Measurements from ENCODE around the gene CD247.

CD247 gene

DNA sequence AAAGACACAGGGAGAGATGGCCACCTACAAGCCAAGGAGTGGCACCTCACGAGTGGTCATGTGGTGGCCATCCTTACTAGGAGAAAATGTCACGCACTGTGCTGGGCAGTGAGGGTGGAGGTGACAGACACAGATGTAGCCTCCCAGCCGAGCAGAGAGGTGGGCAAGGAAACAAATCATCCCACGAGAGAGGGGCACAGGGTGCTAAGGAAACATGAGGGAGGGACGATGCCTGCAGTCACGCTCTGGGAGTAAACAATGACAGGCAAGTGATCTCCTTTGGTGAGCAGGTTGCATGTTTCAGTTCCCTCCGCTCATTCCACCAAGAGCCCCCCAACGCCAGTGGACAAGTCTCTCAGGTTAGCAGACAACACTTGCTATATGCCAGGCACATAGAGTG is 65.8 kb downstream of the CD247 start:
- Histone ChIP-seq H3K4me2 (ENCODE audit: low read length) (no peak overlapping the region), H3K27me3 (ENCODE audit: control insufficient read depth, insufficient read depth, low read length) (peaks cover 10% of the 10 kb centered on the region), H3K36me3 (ENCODE audit: insufficient read depth, low read length) (no peaks in the 10 kb centered on the region), H3K4me3 (ENCODE audit: low read length) (no peak overlapping the region), H3K4me1 (ENCODE audit: control insufficient read depth, insufficient read depth, low read length) (peaks cover 4% of the 10 kb centered on the region), H3K9me3 (replicated peaks; ENCODE audit: low read length) (no peaks in the 10 kb centered on the region), H3K9ac (ENCODE audit: low read depth, low read length) (no peak overlapping the region)

DNA sequence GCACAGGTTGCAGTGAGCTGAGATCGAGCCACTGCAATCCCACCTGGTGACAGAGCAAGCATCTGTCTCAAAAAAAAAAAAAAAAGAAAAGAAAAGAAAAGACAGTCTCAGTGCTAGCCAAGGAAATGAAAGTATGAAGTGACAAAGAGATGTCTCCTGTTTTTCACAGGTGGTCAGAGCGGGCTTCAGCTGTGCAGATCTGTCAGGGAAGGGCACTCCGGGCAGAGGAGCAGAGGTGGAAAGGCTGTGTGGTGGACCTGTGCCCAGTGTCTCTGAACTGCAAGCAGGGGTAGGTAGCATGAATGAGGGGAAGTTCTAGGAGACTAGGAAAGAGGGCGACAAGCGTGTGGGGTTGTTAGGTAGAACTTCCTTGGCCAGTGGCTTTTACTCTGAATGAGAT is 67.5 kb downstream of the CD247 start:
- H3K9me3 ChIP-seq (replicated peaks; ENCODE audit: low read length), result no peaks in the 10 kb centered on the region
- no peak overlapping the region for H3K4me2 ChIP-seq (ENCODE audit: low read length)
- H3K9ac ChIP-seq (ENCODE audit: low read depth, low read length), result no peak overlapping the region
- no peak overlapping the region for H3K4me3 ChIP-seq (ENCODE audit: low read length)
- H3K36me3 ChIP-seq (ENCODE audit: insufficient read depth, low read length), result no peaks in the 10 kb centered on the region
- peaks cover 7% of the 10 kb centered on the region for H3K27me3 ChIP-seq (ENCODE audit: control insufficient read depth, insufficient read depth, low read length)
- peaks cover 4% of the 10 kb centered on the region for H3K4me1 ChIP-seq (ENCODE audit: control insufficient read depth, insufficient read depth, low read length)

DNA sequence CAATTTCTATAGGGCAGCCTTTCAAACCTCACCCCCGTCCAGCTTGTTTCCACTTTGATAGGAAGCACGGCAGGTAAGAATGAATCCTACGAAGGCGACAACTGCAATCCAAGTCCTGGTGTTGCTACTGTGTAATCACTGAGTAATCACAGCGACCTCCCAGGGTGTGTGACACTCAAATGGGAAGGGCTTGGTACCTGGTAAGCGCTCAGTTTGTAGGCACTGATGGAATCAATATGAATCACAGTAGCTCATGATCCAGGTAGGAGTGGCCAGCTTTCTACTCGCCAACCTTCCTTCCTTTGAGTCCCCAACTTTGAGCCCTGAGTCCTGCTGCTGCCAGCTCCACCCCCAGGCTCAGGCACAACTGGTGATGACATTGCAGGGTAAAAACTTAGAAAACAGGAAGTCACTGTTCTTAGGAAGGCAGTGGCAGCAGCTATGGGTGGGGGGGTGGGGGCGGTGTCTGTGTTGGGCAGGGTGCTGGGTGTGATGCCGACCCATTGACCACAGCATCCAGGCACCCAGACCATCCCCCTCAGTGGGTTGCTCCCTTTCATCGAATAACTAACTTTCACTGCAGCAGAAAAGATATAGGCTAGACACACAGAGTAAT is 70.7 kb downstream of the CD247 start:
- Histone ChIP-seq H3K4me3 (ENCODE audit: low read length) (no peak overlapping the region), H3K9me3 (replicated peaks; ENCODE audit: low read length) (no peaks in the 10 kb centered on the region), H3K27me3 (ENCODE audit: control insufficient read depth, insufficient read depth, low read length) (peaks cover 18% of the 10 kb centered on the region), H3K36me3 (ENCODE audit: insufficient read depth, low read length) (no peaks in the 10 kb centered on the region), H3K9ac (ENCODE audit: low read depth, low read length) (no peak overlapping the region), H3K4me1 (ENCODE audit: control insufficient read depth, insufficient read depth, low read length) (no peaks in the 10 kb centered on the region), H3K4me2 (ENCODE audit: low read length) (no peak overlapping the region)

DNA sequence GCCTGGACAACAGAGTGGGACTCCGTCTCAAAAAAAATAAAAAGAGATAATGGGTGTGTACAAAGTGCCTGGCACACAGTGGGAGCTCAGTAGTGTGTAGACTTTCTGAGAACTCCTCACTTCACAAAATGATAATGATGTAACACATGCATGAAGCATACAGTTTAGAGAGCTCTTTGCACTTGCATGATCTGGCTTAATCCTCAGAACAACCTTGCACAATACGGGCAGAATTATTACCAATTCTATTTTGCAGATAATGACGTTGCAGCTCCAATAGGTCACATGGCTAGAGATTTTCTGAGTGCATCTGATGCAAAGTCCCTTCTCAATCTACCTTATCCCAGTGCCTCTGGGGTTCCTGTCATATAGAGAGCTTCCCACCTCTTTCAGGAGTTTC is 71.4 kb downstream of the CD247 start:
- Histone ChIP-seq H3K27me3 (ENCODE audit: control insufficient read depth, insufficient read depth, low read length) (peaks cover 15% of the 10 kb centered on the region), H3K4me2 (ENCODE audit: low read length) (no peak overlapping the region), H3K36me3 (ENCODE audit: insufficient read depth, low read length) (no peaks in the 10 kb centered on the region), H3K9ac (ENCODE audit: low read depth, low read length) (no peak overlapping the region), H3K9me3 (replicated peaks; ENCODE audit: low read length) (no peaks in the 10 kb centered on the region), H3K4me3 (ENCODE audit: low read length) (no peak overlapping the region), H3K4me1 (ENCODE audit: control insufficient read depth, insufficient read depth, low read length) (no peaks in the 10 kb centered on the region)

GRCh38 chr1:167443757-167444156 is 74.6 kb downstream of the CD247 start:
- H3K36me3 ChIP-seq (ENCODE audit: insufficient read depth, low read length), result no peaks in the 10 kb centered on the region
- no peaks in the 10 kb centered on the region for H3K9me3 ChIP-seq (replicated peaks; ENCODE audit: low read length)
- no peak overlapping the region for H3K9ac ChIP-seq (ENCODE audit: low read depth, low read length)
- H3K4me3 ChIP-seq (ENCODE audit: low read length), result no peak overlapping the region
- no peak overlapping the region for H3K4me2 ChIP-seq (ENCODE audit: low read length)
- H3K4me1 ChIP-seq (ENCODE audit: control insufficient read depth, insufficient read depth, low read length), result peaks cover 9% of the 10 kb centered on the region
- H3K27me3 ChIP-seq (ENCODE audit: control insufficient read depth, insufficient read depth, low read length), result peaks cover 21% of the 10 kb centered on the region

DNA sequence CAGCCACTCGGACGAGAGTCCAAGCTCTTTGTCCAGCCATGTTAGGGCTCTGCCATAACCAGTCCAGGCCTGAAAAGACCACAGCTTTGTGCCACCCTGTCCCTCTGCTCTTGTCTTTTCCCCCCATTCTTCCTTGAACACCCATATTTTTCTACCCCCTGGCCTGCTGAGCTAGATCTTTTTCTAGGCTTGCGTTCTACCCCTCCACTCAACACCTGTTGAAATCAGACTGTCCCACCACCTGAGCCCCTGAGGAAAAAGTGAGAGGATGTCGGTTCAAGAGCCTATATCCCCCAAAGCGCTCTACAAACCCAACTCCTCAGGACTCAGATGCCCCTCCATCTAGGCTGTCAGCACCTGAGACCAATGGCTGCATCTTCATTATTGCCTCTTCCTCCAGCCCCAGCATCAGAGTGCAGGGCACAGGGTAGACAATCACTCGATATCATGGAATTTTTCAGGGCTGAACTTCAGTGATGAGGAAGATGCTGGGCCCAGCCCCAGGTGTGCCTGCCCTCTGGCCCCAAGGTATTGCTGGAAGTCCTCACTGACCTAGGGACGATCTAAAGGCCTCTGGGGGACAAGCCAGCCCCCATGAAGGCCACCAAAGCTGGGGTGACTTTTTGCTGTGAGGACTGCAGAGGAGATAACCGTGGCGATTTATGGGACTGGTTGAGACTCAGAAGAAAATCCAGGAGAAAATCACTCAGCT is 75.3 kb downstream of the CD247 start:
- Histone ChIP-seq H3K4me3 (ENCODE audit: low read length) (no peak overlapping the region), H3K4me1 (ENCODE audit: control insufficient read depth, insufficient read depth, low read length) (peaks cover 9% of the 10 kb centered on the region), H3K9ac (ENCODE audit: low read depth, low read length) (no peak overlapping the region), H3K27me3 (ENCODE audit: control insufficient read depth, insufficient read depth, low read length) (peaks cover 27% of the 10 kb centered on the region), H3K36me3 (ENCODE audit: insufficient read depth, low read length) (no peaks in the 10 kb centered on the region), H3K9me3 (replicated peaks; ENCODE audit: low read length) (no peaks in the 10 kb centered on the region), H3K4me2 (ENCODE audit: low read length) (no peak overlapping the region)

- H3K27me3 ChIP-seq (ENCODE audit: control insufficient read depth, insufficient read depth, low read length), result peaks cover 28% of the 10 kb centered on the region
- peaks cover 9% of the 10 kb centered on the region for H3K4me1 ChIP-seq (ENCODE audit: control insufficient read depth, insufficient read depth, low read length)
- H3K9ac ChIP-seq (ENCODE audit: low read depth, low read length), result no peak overlapping the region
- no peak overlapping the region for H3K4me2 ChIP-seq (ENCODE audit: low read length)
- H3K36me3 ChIP-seq (ENCODE audit: insufficient read depth, low read length), result no peaks in the 10 kb centered on the region
- H3K4me3 ChIP-seq (ENCODE audit: low read length), result no peak overlapping the region
- no peaks in the 10 kb centered on the region for H3K9me3 ChIP-seq (replicated peaks; ENCODE audit: low read length)
Observed at GRCh38 chr1:167442142-167442848, 76.0 kb downstream of the CD247 start.

GRCh38 chr1:167441222-167441621 is 77.1 kb downstream of the CD247 start:
- Histone ChIP-seq H3K27me3 (ENCODE audit: control insufficient read depth, insufficient read depth, low read length) (peaks cover 28% of the 10 kb centered on the region), H3K4me3 (ENCODE audit: low read length) (no peak overlapping the region), H3K4me2 (ENCODE audit: low read length) (no peak overlapping the region), H3K9ac (ENCODE audit: low read depth, low read length) (no peak overlapping the region), H3K36me3 (ENCODE audit: insufficient read depth, low read length) (no peaks in the 10 kb centered on the region), H3K4me1 (ENCODE audit: control insufficient read depth, insufficient read depth, low read length) (peaks cover 9% of the 10 kb centered on the region), H3K9me3 (replicated peaks; ENCODE audit: low read length) (no peaks in the 10 kb centered on the region)

DNA sequence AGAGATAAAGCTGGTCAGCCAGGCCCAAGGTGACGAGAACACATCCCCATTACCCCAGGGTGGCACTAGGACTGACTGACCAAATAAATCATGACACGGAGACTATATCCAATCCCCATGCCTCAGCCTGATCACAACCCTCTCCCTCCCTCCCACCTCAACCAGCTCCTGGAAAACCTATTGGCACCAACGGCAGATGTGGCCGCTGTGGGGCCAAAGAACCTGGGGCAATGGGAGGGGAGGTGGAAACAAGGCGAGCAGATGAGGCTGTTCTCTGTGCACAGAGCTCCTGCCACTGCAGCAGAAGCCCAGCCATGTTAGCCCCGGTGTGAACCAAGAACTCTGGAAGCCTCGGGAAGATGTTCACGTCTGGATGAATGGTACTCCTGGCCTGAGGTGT is 77.6 kb downstream of the CD247 start:
- Histone ChIP-seq H3K36me3 (ENCODE audit: insufficient read depth, low read length) (no peaks in the 10 kb centered on the region), H3K9me3 (replicated peaks; ENCODE audit: low read length) (no peaks in the 10 kb centered on the region), H3K4me1 (ENCODE audit: control insufficient read depth, insufficient read depth, low read length) (peaks cover 9% of the 10 kb centered on the region)

GRCh38 chr1:167440345-167440744 is 78.0 kb downstream of the CD247 start:
- Histone ChIP-seq H3K4me2 (ENCODE audit: low read length) (no peak overlapping the region), H3K27me3 (ENCODE audit: control insufficient read depth, insufficient read depth, low read length) (peaks cover 33% of the 10 kb centered on the region), H3K36me3 (ENCODE audit: insufficient read depth, low read length) (no peaks in the 10 kb centered on the region), H3K4me1 (ENCODE audit: control insufficient read depth, insufficient read depth, low read length) (peaks cover 9% of the 10 kb centered on the region), H3K4me3 (ENCODE audit: low read length) (no peak overlapping the region), H3K9me3 (replicated peaks; ENCODE audit: low read length) (no peaks in the 10 kb centered on the region), H3K9ac (ENCODE audit: low read depth, low read length) (no peak overlapping the region)

More for the DNA sequence above, 77.6 kb downstream of the CD247 start:
- H3K4me2 ChIP-seq (ENCODE audit: low read length), result no peak overlapping the region
- H3K4me3 ChIP-seq (ENCODE audit: low read length), result no peak overlapping the region
- H3K27me3 ChIP-seq (ENCODE audit: control insufficient read depth, insufficient read depth, low read length), result peaks cover 28% of the 10 kb centered on the region
- no peak overlapping the region for H3K9ac ChIP-seq (ENCODE audit: low read depth, low read length)

GRCh38 chr1:167439301-167439988 is 78.9 kb downstream of the CD247 start:
- Histone ChIP-seq H3K36me3 (ENCODE audit: insufficient read depth, low read length) (no peaks in the 10 kb centered on the region), H3K4me3 (ENCODE audit: low read length) (peak overlapping the region; percentile 71), H3K4me2 (ENCODE audit: low read length) (peak overlapping the region; percentile 96), H3K9me3 (replicated peaks; ENCODE audit: low read length) (no peaks in the 10 kb centered on the region), H3K9ac (ENCODE audit: low read depth, low read length) (no peak overlapping the region), H3K27me3 (ENCODE audit: control insufficient read depth, insufficient read depth, low read length) (peaks cover 31% of the 10 kb centered on the region), H3K4me1 (ENCODE audit: control insufficient read depth, insufficient read depth, low read length) (peaks cover 9% of the 10 kb centered on the region)
